OCI-LY7 (cell line): Measurements from ENCODE around the gene STK11IP. TPM values are rescaled to one million over a fixed set of nuclear protein-coding genes. Genes with fewer than 3 reads are reported as not detected.

ENCODE experiments used
- BruUV-seq: library from RNA; stranded (reverse); fragments of 400-500 nt; replicated peaks from 2 replicates; lab custom pipeline; 2021; lab: Mats Ljungman, UMichigan
- CTCF ChIA-PET: fragments of 300-600 bp; sonication (Branson Sonifier 250); formaldehyde crosslinking; loops from one replicate; lab custom pipeline; 2022; ENCODE audit warnings: antibody characterized with exemption; ENCODE audit not compliant: unreplicated experiment; lab: Charles Lee
- POLR2A ChIA-PET: fragments of 300-600 bp; sonication (Branson Sonifier 250); formaldehyde crosslinking; loops from one replicate; lab custom pipeline; 2022; ENCODE audit warnings: antibody characterized with exemption; lab: Charles Lee
- DNase-seq: peaks from one replicate; pipeline ENCODE4 v3.0.0-alpha.2; 2015; ENCODE audit warnings: low spot score
- H2AFZ ChIP-seq: fragments of 200-600 bp; sonication (generic), shearing (Covaris generic); 2 replicates; pipeline ENCODE4 v1.6.1; 2014; ENCODE audit warnings: mild to moderate bottlenecking, antibody characterized with exemption, low read length, moderate library complexity
- H3K27ac ChIP-seq: fragments of 200-600 bp; sonication (generic); 2 replicates; pipeline ENCODE4 v1.5.1; 2014; ENCODE audit warnings: mixed run types, low read depth, mild to moderate bottlenecking, moderate library complexity, low read length, inconsistent platforms; ENCODE audit not compliant: poor library complexity, severe bottlenecking
- H3K36me3 ChIP-seq: fragments of 200-600 bp; sonication (generic); 2 replicates; pipeline ENCODE4 v1.6.1; 2014; ENCODE audit warnings: mild to moderate bottlenecking, antibody characterized with exemption, low read length, moderate library complexity, mixed read lengths; ENCODE audit not compliant: insufficient read depth
- H3K4me1 ChIP-seq: fragments of 200-600 bp; sonication (generic); 2 replicates; pipeline ENCODE4 v1.5.1; 2014; ENCODE audit warnings: mild to moderate bottlenecking, low read length; ENCODE audit not compliant: insufficient read depth, poor library complexity, severe bottlenecking
- H3K4me2 ChIP-seq: fragments of 200-600 bp; sonication (generic); 2 replicates; pipeline ENCODE4 v1.6.1; 2014; ENCODE audit warnings: mild to moderate bottlenecking, low read length
- H3K4me3 ChIP-seq: fragments of 200-600 bp; sonication (generic); 2 replicates; pipeline ENCODE4 v1.5.1; 2014; ENCODE audit warnings: mild to moderate bottlenecking, low read depth, low read length; ENCODE audit not compliant: poor library complexity, severe bottlenecking
- H3K79me2 ChIP-seq: fragments of 200-600 bp; sonication (generic); 2 replicates; pipeline ENCODE4 v1.6.1; 2016; ENCODE audit warnings: low read depth, mild to moderate bottlenecking, low read length, moderate library complexity, mixed read lengths; ENCODE audit not compliant: insufficient read depth
- H3K9me2 ChIP-seq: fragments of 200-600 bp; sonication (generic); 2 replicates; pipeline ENCODE4 v1.6.1; 2016; ENCODE audit warnings: mild to moderate bottlenecking, low read length, mixed read lengths; ENCODE audit not compliant: insufficient read depth
- H3K9me3 ChIP-seq: fragments of 200-600 bp; sonication (generic); 2 replicates; pipeline ENCODE4 v1.6.1; 2014; ENCODE audit warnings: mild to moderate bottlenecking, mixed run types, low read length, mixed read lengths
- H4K20me1 ChIP-seq: fragments of 200-600 bp; sonication (generic); 2 replicates; pipeline ENCODE4 v1.6.1; 2014; ENCODE audit warnings: mild to moderate bottlenecking, antibody characterized with exemption, low read length, moderate library complexity, mixed read lengths; ENCODE audit not compliant: insufficient read depth
- CTCF ChIP-seq: fragments of 200-600 bp; sonication (generic); conservative IDR thresholded peaks from 2 replicates; pipeline ENCODE4 v1.5.1; 2014; ENCODE audit warnings: mild to moderate bottlenecking, antibody characterized with exemption, low read length, moderate library complexity, mixed read lengths
- EZH2phosphoT487 ChIP-seq: fragments of 200-600 bp; sonication (generic); IDR thresholded peaks from 2 replicates; pipeline ENCODE4 v1.6.1; 2018; ENCODE audit warnings: low read depth, borderline replicate concordance, mild to moderate bottlenecking, mixed run types, antibody characterized with exemption, low read length, moderate library complexity, mixed read lengths
- intact Hi-C: fragments of 100-400 bp; cut with micrococcal nuclease; formaldehyde crosslinking; loops from one replicate; pipeline ENCODE4 v1.10.0; 2022; ENCODE audit not compliant: unreplicated experiment
- total RNA-seq, 2 experiments: library from RNA; depleted of rRNA in 1 of 2; stranded (reverse); fragments of >200 nt in 1 of 2; shearing (Covaris generic) in 1 of 2; gene quantifications; 2 replicates each; pipeline ENCODE4 v1.2.3, GENCODE V29; 2014 to 2022

STK11IP gene
- total RNA-seq, 2 experiments from 2014 or later: 26.5 to 37.6 TPM

GRCh38 chr2:219622472-219622871 is 24.8 kb downstream of the STK11IP start:
- BruUV-seq: no TSS peak
- Histone ChIP-seq H3K4me3 (no peak overlapping the region), H2AFZ (no peak overlapping the region), H3K36me3 (no peaks in the 10 kb centered on the region), H3K9me3 (no peaks in the 10 kb centered on the region), H3K9me2 (no peaks in the 10 kb centered on the region), H3K79me2 (no peaks in the 10 kb centered on the region), H3K4me1 (no peaks in the 10 kb centered on the region), H3K4me2 (no peak overlapping the region), H4K20me1 (no peaks in the 10 kb centered on the region), H3K27ac (no peak overlapping the region)
- POLR2A ChIA-PET: interaction anchor here (1.2 kb wide), 1 partner anchor 52 kb away, joined by 3 read pairs; no protein-coding TSS in a partner anchor
- intact Hi-C loops: no loop called here
- TF ChIP-seq CTCF (no peak), EZH2phosphoT487 (no peak)
- CTCF ChIA-PET: no interaction called here
- DNase-seq: no peak

- no peaks in the 10 kb centered on the region for H3K36me3 ChIP-seq
- no peaks in the 10 kb centered on the region for H3K9me3 ChIP-seq
- ChIA-PET POLR2A (no interaction called here), CTCF (no interaction called here)
- no peaks in the 10 kb centered on the region for H3K79me2 ChIP-seq
- H2AFZ ChIP-seq: no peak overlapping the region
- no TSS peak for BruUV-seq
- H3K4me2 ChIP-seq: no peak overlapping the region
- H3K27ac ChIP-seq: no peak overlapping the region
- no peaks in the 10 kb centered on the region for H4K20me1 ChIP-seq
- H3K4me1 ChIP-seq: no peaks in the 10 kb centered on the region
- intact Hi-C loops: no loop called here
- DNase-seq: no peak
- no peaks in the 10 kb centered on the region for H3K9me2 ChIP-seq
- no peak overlapping the region for H3K4me3 ChIP-seq
- TF ChIP-seq EZH2phosphoT487 (no peak), CTCF (no peak)
These were observed 26.9 kb downstream of the STK11IP start for GRCh38 chr2:219624565-219624964.

GRCh38 chr2:219625179-219625578 is 27.5 kb downstream of the STK11IP start:
- intact Hi-C loops: no loop called here

More at GRCh38 chr2:219625179-219625578, 27.5 kb downstream of the STK11IP start:
- Histone ChIP-seq H3K9me3 (no peaks in the 10 kb centered on the region), H3K36me3 (no peaks in the 10 kb centered on the region), H3K27ac (no peak overlapping the region), H3K4me2 (no peak overlapping the region), H3K79me2 (no peaks in the 10 kb centered on the region), H3K4me1 (no peaks in the 10 kb centered on the region), H4K20me1 (no peaks in the 10 kb centered on the region), H2AFZ (no peak overlapping the region), H3K4me3 (no peak overlapping the region), H3K9me2 (no peaks in the 10 kb centered on the region)
- DNase-seq: no peak
- CTCF ChIA-PET: no interaction called here
- BruUV-seq: no TSS peak
- POLR2A ChIA-PET: no interaction called here
- TF ChIP-seq CTCF (no peak), EZH2phosphoT487 (no peak)
